ENCODE results near the gene SMIM13.
A peak's percentile ranks its signal among the peaks of the same experiment; 100 is the strongest.
"Not testable (repeated sequence)": the region's sequence is repeated elsewhere in the genome, so short reads cannot be mapped to it uniquely, and the experiment has no call there.

Gene SMIM13

GRCh38 chr6:11083956-11084355 lies 9.7 kb upstream of the SMIM13 start:
- no peak for DNase-seq (ENCODE audit: low read depth in 2 of 2)

GRCh38 chr6:11085758-11086435 lies 7.7 kb upstream of the SMIM13 start:
- DNase-seq (ENCODE audit: low read depth in 2 of 2) = no peak

GRCh38 chr6:11087141-11087812 lies 6.4 kb upstream of the SMIM13 start:
- not testable (repeated sequence) for DNase-seq (ENCODE audit: low read depth in 2 of 2)

- DNase-seq (ENCODE audit: low read depth in 2 of 2) = no peak
Measured at GRCh38 chr6:11089695-11090094, 3.9 kb upstream of the SMIM13 start.

GRCh38 chr6:11091141-11091540 lies 2.5 kb upstream of the SMIM13 start:
- DNase-seq (ENCODE audit: low read depth in 2 of 2) = not testable (repeated sequence)

- no peak for DNase-seq (ENCODE audit: low read depth in 2 of 2)
Measured at GRCh38 chr6:11092668-11093375, 812 bp upstream of the SMIM13 start.

- DNase-seq (ENCODE audit: low read depth in 2 of 2) = no peak
Measured at GRCh38 chr6:11093376-11093625, 333 bp upstream of the SMIM13 start.

GRCh38 chr6:11094411-11094851 lies 797 bp downstream of the SMIM13 start:
- peak; percentile 11 to 17 for DNase-seq (ENCODE audit: low read depth in 2 of 2)

GRCh38 chr6:11094941-11095340 lies 1.3 kb downstream of the SMIM13 start:
- DNase-seq (ENCODE audit: low read depth in 2 of 2) = no peak

GRCh38 chr6:11096109-11096508 lies 2.5 kb downstream of the SMIM13 start:
- DNase-seq (ENCODE audit: low read depth in 2 of 2) = no peak

GRCh38 chr6:11097476-11097875 lies 3.8 kb downstream of the SMIM13 start:
- no peak for DNase-seq (ENCODE audit: low read depth in 2 of 2)

GRCh38 chr6:11098004-11098403 lies 4.4 kb downstream of the SMIM13 start:
- no peak for DNase-seq (ENCODE audit: low read depth in 2 of 2)

- no peak for DNase-seq (ENCODE audit: low read depth in 2 of 2)
Measured at GRCh38 chr6:11101417-11101816, 7.8 kb downstream of the SMIM13 start.

GRCh38 chr6:11103065-11103464 lies 9.4 kb downstream of the SMIM13 start:
- no peak for DNase-seq (ENCODE audit: low read depth in 2 of 2)

GRCh38 chr6:11108726-11109125 lies 15.1 kb downstream of the SMIM13 start:
- DNase-seq (ENCODE audit: low read depth in 2 of 2) = no peak

- no peak for DNase-seq (ENCODE audit: low read depth in 2 of 2)
Measured at GRCh38 chr6:11110921-11111768, 17.5 kb downstream of the SMIM13 start, which contains the start of gene ERVFRD-1. Gene ERVFRD-1 (minus strand): TSS chr6:11111725. CDS start chr6:11105310, 6,415 bp downstream.

- no peak for DNase-seq (ENCODE audit: low read depth in 2 of 2)
Measured at GRCh38 chr6:11111769-11112437, 18.3 kb downstream of the SMIM13 start.

- no peak for DNase-seq (ENCODE audit: low read depth in 2 of 2)
Measured at GRCh38 chr6:11113038-11113437, 19.4 kb downstream of the SMIM13 start.

GRCh38 chr6:11115808-11116536 lies 22.3 kb downstream of the SMIM13 start:
- DNase-seq (ENCODE audit: low read depth in 2 of 2) = not testable (repeated sequence)

GRCh38 chr6:11120271-11121005 lies 26.8 kb downstream of the SMIM13 start:
- no peak for DNase-seq (ENCODE audit: low read depth in 2 of 2)
